Measurements from ENCODE around the gene RBM41.

RBM41 gene

DNA sequence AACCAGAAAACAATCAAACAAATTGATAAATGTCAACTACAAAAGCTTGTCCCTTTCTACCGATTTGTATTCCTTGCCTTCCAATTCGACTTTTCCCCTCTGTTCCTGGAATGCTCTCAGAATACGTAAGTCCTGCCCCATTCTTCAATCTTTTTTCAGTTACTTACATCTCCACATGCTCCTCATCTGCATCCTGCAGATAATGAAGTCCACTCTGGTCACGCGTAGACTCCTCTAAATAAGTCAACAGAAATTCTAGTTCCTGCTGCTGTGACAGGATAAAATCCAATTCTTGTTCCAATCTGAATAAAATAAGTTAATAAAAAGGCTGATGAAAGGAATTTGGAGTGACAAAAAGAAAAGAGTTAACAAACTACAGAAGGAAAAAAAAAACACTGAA lies 34.4 kb upstream of the RBM41 start:
- Histone ChIP-seq H3K36me3 (no peaks in the 10 kb centered on the region), H3K27ac (no peak overlapping the region), H3K9me3 (no peaks in the 10 kb centered on the region), H3K4me3 (ENCODE audit: low read depth in 1 of 2, low read length in 1 of 2) (no peak overlapping the region), H3K4me1 (ENCODE audit: control insufficient read depth in 1 of 2, insufficient read depth in 1 of 2, low read depth in 1 of 2, low read length in 1 of 2) (no peaks in the 10 kb centered on the region), H3K27me3 (peaks cover 6% of the 10 kb centered on the region)
- TF ChIP-seq, protein P1, sequence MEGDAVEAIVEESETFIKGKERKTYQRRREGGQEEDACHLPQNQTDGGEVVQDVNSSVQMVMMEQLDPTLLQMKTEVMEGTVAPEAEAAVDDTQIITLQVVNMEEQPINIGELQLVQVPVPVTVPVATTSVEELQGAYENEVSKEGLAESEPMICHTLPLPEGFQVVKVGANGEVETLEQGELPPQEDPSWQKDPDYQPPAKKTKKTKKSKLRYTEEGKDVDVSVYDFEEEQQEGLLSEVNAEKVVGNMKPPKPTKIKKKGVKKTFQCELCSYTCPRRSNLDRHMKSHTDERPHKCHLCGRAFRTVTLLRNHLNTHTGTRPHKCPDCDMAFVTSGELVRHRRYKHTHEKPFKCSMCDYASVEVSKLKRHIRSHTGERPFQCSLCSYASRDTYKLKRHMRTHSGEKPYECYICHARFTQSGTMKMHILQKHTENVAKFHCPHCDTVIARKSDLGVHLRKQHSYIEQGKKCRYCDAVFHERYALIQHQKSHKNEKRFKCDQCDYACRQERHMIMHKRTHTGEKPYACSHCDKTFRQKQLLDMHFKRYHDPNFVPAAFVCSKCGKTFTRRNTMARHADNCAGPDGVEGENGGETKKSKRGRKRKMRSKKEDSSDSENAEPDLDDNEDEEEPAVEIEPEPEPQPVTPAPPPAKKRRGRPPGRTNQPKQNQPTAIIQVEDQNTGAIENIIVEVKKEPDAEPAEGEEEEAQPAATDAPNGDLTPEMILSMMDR (IDR thresholded peaks at IDR 0.05), result no peak

DNA sequence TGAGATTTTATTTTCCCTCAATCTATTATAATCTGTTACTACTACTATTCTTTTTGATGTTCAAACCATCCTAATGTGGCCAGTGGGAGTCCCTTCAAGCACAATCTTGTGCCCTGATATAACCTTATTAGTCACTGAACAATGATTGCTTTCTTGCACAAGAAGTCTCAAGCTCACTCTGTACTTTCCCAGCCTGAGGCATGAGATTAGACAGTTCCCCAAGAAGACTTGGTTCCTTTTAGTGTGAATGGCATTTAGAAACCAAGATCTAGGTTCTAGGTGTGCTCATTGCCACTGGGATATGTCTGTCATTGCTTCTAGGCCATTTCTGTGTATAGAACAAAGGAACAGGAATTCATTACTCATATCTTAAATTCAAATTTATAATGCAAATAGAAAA lies 28.0 kb upstream of the RBM41 start:
- no peak overlapping the region for H3K4me3 ChIP-seq (ENCODE audit: low read depth in 1 of 2, low read length in 1 of 2)
- no peaks in the 10 kb centered on the region for H3K27me3 ChIP-seq
- TF ChIP-seq, protein P1 (IDR thresholded peaks at IDR 0.05), result no peak
- H3K9me3 ChIP-seq, result no peaks in the 10 kb centered on the region
- H3K4me1 ChIP-seq (ENCODE audit: control insufficient read depth in 1 of 2, insufficient read depth in 1 of 2, low read depth in 1 of 2, low read length in 1 of 2), result no peaks in the 10 kb centered on the region
- no peaks in the 10 kb centered on the region for H3K36me3 ChIP-seq
- H3K27ac ChIP-seq, result no peak overlapping the region

DNA sequence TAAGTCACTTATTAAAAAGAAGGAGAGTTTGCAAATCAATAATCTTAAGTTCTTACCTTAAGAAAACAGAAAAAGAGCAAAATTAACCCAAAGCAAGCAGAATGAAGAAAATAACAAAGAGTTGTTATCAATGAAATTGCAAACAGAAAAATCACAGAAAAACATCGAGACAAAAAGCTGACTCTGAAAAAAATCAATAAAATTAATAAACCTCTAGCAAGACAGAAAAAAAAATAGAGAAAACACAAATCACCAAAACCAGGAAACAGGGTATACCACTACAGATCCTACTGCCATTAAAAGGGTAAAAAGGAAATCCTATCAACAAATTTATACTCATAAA lies 17.3 kb upstream of the RBM41 start:
- Histone ChIP-seq H3K36me3 (no peaks in the 10 kb centered on the region), H3K27ac (no peak overlapping the region)

DNA sequence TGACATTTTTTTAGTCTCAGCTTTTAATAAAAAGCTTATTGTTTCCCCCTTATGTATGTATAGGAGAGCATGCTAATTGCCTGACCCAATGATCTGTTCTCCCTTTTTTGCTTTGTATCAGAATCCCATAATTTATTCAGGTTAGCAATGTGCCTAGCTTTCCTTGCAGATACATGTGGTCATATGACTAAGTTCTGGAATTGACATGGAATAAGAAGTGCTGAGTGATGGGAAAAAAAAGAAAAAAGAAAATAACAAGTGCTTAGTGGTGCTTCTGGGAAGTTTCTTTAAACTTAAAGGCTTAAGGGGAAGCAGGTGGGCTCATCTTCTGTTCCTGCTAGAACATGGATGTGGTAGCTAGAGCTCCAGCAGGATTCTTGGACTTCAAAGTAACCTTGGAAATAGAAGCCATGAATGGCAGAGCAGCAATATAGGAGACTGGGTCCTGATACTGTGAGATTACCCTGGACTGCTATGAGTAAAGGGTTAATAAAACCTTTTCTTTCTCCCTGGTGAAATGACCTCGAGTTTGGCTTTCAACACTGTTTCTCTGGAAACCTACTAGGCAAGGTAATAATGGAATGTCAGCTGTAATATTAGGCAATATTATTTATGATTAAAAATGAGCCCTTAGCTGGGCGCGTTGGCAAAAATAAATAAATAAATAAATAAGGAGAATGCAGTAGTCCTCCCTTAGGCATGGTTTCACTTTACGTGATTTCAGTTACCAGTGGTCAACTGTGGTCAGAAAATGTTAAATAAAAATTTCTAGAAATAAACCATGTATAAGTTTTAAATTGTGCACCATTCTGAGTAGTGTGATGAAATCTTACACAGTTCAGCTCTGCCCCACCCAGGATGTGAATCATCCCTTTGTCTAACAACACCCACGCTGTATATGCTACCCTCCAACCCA lies 16.7 kb upstream of the RBM41 start:
- H3K9me3 ChIP-seq, result no peaks in the 10 kb centered on the region
- TF ChIP-seq, protein P1 (IDR thresholded peaks at IDR 0.05), result no peak
- H3K27me3 ChIP-seq, result no peaks in the 10 kb centered on the region
- H3K36me3 ChIP-seq, result no peaks in the 10 kb centered on the region
- H3K4me3 ChIP-seq (ENCODE audit: low read depth in 1 of 2, low read length in 1 of 2), result no peak overlapping the region
- no peak overlapping the region for H3K27ac ChIP-seq
- no peaks in the 10 kb centered on the region for H3K4me1 ChIP-seq (ENCODE audit: control insufficient read depth in 1 of 2, insufficient read depth in 1 of 2, low read depth in 1 of 2, low read length in 1 of 2)

More for the DNA sequence above, 17.3 kb upstream of the RBM41 start:
- TF ChIP-seq, protein P1 (IDR thresholded peaks at IDR 0.05), result no peak
- Histone ChIP-seq H3K27me3 (no peaks in the 10 kb centered on the region), H3K9me3 (no peaks in the 10 kb centered on the region), H3K4me3 (ENCODE audit: low read depth in 1 of 2, low read length in 1 of 2) (no peak overlapping the region), H3K4me1 (ENCODE audit: control insufficient read depth in 1 of 2, insufficient read depth in 1 of 2, low read depth in 1 of 2, low read length in 1 of 2) (no peaks in the 10 kb centered on the region)

DNA sequence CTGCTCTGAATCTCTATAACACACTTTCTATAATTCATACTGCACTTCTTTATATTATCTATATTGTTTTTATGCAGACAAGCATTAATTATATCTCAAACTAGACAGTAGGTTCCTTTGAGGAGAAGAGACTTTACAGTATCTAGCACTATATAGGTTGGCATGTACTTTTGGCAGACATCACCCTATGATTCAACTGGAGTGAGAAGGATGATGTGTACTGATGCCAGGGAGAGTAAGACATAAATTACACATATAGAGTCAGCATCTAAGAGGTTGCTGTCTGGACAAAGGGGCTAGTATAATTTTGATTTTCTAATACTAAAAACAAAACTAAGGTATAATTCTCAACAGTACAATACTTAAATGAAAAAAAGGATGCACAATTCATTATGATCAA lies 5.1 kb upstream of the RBM41 start:
- TF ChIP-seq, protein P1 (IDR thresholded peaks at IDR 0.05), result no peak
- H3K27me3 ChIP-seq, result no peaks in the 10 kb centered on the region
- no peaks in the 10 kb centered on the region for H3K4me1 ChIP-seq (ENCODE audit: control insufficient read depth in 1 of 2, insufficient read depth in 1 of 2, low read depth in 1 of 2, low read length in 1 of 2)
- H3K9me3 ChIP-seq, result no peaks in the 10 kb centered on the region
- H3K27ac ChIP-seq, result no peak overlapping the region
- no peaks in the 10 kb centered on the region for H3K36me3 ChIP-seq
- H3K4me3 ChIP-seq (ENCODE audit: low read depth in 1 of 2, low read length in 1 of 2), result no peak overlapping the region

Measured in neutrophil (primary cell).